IMR-90 (cell line): ENCODE results near the gene HSPA1L.

Experiments used
- BHLHE40 ChIP-seq: fragments of 150-350 bp; IDR thresholded peaks from 2 replicates; pipeline ENCODE4 v1.6.1; 2016; ENCODE audit warnings: mild to moderate bottlenecking, low read depth, low read length
- CEBPB ChIP-seq: IDR thresholded peaks from 2 replicates; pipeline ENCODE4 v1.6.1; 2012; ENCODE audit warnings: low read depth, low read length, improper control_type of control experiment
- CTCF ChIP-seq: conservative IDR thresholded peaks from 2 replicates; pipeline ENCODE4 v1.5.1; 2012; ENCODE audit warnings: mild to moderate bottlenecking, low read depth, low read length, improper control_type of control experiment
- MAZ ChIP-seq: IDR thresholded peaks from 2 replicates; pipeline ENCODE4 v1.6.1; 2012; ENCODE audit warnings: low read depth, mild to moderate bottlenecking, low read length, improper control_type of control experiment, moderate library complexity, borderline replicate concordance
- POLR2A ChIP-seq: IDR thresholded peaks from 2 replicates; pipeline ENCODE4 v1.6.1; 2012; ENCODE audit warnings: mild to moderate bottlenecking, low read depth, low read length

GRCh38 chr6:31847276-31847978 lies 32.3 kb upstream of the HSPA1L start:
- no peak for TF ChIP-seq CTCF
- TF ChIP-seq CEBPB = no peak
- no peak for TF ChIP-seq POLR2A
- no peak for TF ChIP-seq MAZ
- no peak for TF ChIP-seq BHLHE40
